ENCODE data around the gene PDZD2.

DNA sequence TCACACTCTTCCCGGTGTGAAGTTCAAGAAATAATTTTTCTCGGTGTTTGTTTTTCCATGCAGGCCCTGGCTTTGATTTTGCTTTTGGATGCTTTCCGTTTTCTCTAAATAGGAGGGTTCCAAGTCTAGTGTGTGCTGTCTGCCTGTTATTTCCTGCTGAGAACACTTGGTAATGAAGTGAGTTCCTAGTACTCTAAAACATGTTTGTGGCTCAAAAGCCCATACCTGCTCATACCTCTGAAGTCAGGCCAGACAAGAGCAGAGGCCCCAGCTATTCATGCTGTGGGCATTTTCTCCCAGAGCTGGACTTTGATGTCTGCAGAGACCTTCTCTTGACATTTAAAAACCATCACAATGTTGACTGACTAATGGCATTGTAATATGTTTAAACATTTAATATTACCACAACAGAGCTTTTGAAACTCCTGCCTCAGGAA lies 324.0 kb downstream of the PDZD2 start:
- TF ChIP-seq, protein P1, sequence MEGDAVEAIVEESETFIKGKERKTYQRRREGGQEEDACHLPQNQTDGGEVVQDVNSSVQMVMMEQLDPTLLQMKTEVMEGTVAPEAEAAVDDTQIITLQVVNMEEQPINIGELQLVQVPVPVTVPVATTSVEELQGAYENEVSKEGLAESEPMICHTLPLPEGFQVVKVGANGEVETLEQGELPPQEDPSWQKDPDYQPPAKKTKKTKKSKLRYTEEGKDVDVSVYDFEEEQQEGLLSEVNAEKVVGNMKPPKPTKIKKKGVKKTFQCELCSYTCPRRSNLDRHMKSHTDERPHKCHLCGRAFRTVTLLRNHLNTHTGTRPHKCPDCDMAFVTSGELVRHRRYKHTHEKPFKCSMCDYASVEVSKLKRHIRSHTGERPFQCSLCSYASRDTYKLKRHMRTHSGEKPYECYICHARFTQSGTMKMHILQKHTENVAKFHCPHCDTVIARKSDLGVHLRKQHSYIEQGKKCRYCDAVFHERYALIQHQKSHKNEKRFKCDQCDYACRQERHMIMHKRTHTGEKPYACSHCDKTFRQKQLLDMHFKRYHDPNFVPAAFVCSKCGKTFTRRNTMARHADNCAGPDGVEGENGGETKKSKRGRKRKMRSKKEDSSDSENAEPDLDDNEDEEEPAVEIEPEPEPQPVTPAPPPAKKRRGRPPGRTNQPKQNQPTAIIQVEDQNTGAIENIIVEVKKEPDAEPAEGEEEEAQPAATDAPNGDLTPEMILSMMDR (IDR thresholded peaks at IDR 0.05) = no peak
- TF ChIP-seq POLR2AphosphoS5 (IDR thresholded peaks at IDR 0.05) = no peak

All from prostate gland (tissue), 2 donors.